Measurements from ENCODE around the gene OR2Z1.

DNA sequence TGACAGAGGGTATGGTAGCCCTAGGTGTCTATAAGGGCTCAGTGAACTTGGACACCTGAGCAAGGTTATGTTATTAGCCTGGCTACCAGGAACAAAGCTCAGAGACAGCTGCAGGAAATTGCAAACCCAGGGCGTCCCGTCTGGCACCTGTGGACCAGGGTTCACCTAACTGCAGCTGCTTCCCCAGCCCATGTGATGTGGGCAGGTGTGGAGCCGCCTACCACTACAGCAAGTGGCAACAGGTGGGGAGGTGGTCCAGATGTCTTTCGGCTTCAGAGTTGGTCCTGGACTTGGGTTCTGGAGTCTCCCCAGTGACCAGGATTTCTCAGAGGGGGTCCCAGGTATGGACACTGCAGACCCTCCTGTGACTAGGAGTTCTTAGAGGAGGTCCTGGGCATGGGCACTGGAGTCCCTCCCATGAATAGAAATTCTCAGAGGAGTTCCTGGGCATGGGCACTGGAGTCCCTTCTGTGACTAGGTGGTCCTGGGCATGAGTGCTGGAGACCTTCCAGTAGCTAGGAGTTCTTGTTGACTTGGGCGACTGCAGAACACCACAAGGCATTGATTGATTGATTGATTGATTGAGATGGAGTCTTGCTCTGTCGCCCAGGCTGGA, 48.0 kb upstream of the OR2Z1 start:
- TF ChIP-seq, protein P1, sequence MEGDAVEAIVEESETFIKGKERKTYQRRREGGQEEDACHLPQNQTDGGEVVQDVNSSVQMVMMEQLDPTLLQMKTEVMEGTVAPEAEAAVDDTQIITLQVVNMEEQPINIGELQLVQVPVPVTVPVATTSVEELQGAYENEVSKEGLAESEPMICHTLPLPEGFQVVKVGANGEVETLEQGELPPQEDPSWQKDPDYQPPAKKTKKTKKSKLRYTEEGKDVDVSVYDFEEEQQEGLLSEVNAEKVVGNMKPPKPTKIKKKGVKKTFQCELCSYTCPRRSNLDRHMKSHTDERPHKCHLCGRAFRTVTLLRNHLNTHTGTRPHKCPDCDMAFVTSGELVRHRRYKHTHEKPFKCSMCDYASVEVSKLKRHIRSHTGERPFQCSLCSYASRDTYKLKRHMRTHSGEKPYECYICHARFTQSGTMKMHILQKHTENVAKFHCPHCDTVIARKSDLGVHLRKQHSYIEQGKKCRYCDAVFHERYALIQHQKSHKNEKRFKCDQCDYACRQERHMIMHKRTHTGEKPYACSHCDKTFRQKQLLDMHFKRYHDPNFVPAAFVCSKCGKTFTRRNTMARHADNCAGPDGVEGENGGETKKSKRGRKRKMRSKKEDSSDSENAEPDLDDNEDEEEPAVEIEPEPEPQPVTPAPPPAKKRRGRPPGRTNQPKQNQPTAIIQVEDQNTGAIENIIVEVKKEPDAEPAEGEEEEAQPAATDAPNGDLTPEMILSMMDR (IDR thresholded peaks at IDR 0.05), result no peak
- TF ChIP-seq ZFX (IDR thresholded peaks at IDR 0.05; ENCODE audit: borderline replicate concordance), result no peak

Data from 22Rv1 (cell line).